Endothelial cell (in vitro differentiated cells): ENCODE measurements around the gene FAM9C. TPM values are rescaled to one million over a fixed set of nuclear protein-coding genes. Genes with fewer than 3 reads are reported as not detected.
"Not testable (repeated sequence)": the region's sequence is repeated elsewhere in the genome, so short reads cannot be mapped to it uniquely, and the experiment has no call there.

ENCODE experiments used
- DNase-seq: peaks from one replicate; pipeline ENCODE4 v3.0.0; 2021; ENCODE audit warnings: low spot score
- H3K27ac Mint-ChIP-seq: one replicate; pipeline ENCODE4 v1.8.0; 2021; ENCODE audit warnings: mixed read lengths, inconsistent platforms; ENCODE audit not compliant: unreplicated experiment
- H3K27me3 Mint-ChIP-seq: one replicate; pipeline ENCODE4 v1.8.0; 2021; ENCODE audit warnings: mild to moderate bottlenecking, moderate library complexity, mixed read lengths, inconsistent platforms; ENCODE audit not compliant: unreplicated experiment
- H3K36me3 Mint-ChIP-seq: one replicate; pipeline ENCODE4 v1.8.0; 2021; ENCODE audit warnings: mild to moderate bottlenecking, low read depth, mixed read lengths, inconsistent platforms; ENCODE audit not compliant: unreplicated experiment
- H3K4me1 Mint-ChIP-seq: one replicate; pipeline ENCODE4 v1.8.0; 2021; ENCODE audit warnings: mild to moderate bottlenecking, mixed read lengths, inconsistent platforms; ENCODE audit not compliant: unreplicated experiment
- H3K4me3 Mint-ChIP-seq: one replicate; pipeline ENCODE4 v1.8.0; 2021; ENCODE audit warnings: mild to moderate bottlenecking, mixed read lengths, inconsistent platforms; ENCODE audit not compliant: unreplicated experiment
- H3K9me3 Mint-ChIP-seq: one replicate; pipeline ENCODE4 v1.8.0; 2021; ENCODE audit warnings: mixed read lengths, inconsistent platforms; ENCODE audit not compliant: unreplicated experiment
- total RNA-seq: library from RNA; stranded (reverse); fragmentation: NEBNext Ultra II Directional; extraction: Animal tissue kit (Norgen Biotek cat#: 25700); gene quantifications from one replicate; pipeline ENCODE4 v1.2.1, GENCODE V29; 2021; ENCODE audit not compliant: unreplicated experiment
- TF ChIP-seq, protein P1 (sequence below): fragments of 200-600 bp; sonication (generic); IDR thresholded peaks from one replicate; pipeline ENCODE4 v1.5.0; 2021; ENCODE audit warnings: antibody characterized with exemption; ENCODE audit not compliant: unreplicated experiment

FAM9C gene
- total RNA-seq, 1 donor from 2014 or later, result not detected

DNA sequence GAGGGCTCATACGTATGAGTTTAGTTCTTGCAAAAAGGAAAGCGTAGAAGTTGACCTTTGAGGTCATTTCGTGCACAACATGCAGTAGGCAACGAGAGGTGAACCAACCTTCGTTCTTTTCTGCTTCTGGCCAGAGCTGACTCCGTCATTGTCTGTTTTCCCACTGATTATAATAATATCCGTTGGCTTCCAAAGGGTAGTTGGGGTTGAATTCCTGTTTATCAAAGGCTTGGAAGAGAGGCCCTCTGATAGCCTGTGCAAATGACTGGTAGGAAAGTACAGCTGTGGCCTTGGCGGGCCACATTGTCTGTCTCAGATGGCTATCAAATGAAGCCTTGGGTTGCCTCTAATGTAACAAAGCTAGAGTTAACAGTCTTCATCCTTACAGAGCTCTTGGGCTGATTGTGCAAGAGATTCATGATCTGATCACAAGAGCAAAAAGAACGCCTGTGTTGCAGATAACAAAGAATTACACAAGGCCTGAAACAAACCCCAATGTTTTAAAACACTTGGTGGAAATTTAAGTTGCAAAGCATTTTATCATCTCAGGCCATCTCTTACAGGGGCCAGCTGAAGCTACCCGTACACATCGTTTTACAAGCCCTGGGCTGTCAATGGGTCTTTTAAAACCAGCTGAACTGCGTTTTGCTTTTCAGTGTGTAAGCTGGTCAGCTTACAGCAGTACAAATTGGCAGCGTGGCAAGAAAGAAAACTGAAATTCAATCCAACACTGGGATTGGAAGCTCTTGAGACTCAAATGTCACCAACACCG lies 46.1 kb upstream of the FAM9C start:
- H3K27me3 Mint-ChIP-seq, result no peaks in the 10 kb centered on the region
- H3K9me3 Mint-ChIP-seq, result no peaks in the 10 kb centered on the region
- TF ChIP-seq, protein P1, sequence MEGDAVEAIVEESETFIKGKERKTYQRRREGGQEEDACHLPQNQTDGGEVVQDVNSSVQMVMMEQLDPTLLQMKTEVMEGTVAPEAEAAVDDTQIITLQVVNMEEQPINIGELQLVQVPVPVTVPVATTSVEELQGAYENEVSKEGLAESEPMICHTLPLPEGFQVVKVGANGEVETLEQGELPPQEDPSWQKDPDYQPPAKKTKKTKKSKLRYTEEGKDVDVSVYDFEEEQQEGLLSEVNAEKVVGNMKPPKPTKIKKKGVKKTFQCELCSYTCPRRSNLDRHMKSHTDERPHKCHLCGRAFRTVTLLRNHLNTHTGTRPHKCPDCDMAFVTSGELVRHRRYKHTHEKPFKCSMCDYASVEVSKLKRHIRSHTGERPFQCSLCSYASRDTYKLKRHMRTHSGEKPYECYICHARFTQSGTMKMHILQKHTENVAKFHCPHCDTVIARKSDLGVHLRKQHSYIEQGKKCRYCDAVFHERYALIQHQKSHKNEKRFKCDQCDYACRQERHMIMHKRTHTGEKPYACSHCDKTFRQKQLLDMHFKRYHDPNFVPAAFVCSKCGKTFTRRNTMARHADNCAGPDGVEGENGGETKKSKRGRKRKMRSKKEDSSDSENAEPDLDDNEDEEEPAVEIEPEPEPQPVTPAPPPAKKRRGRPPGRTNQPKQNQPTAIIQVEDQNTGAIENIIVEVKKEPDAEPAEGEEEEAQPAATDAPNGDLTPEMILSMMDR, result no peak
- H3K36me3 Mint-ChIP-seq, result no peaks in the 10 kb centered on the region
- no peak for DNase-seq
- no peaks in the 10 kb centered on the region for H3K4me1 Mint-ChIP-seq
- no peak overlapping the region for H3K4me3 Mint-ChIP-seq
- H3K27ac Mint-ChIP-seq, result no peak overlapping the region

DNA sequence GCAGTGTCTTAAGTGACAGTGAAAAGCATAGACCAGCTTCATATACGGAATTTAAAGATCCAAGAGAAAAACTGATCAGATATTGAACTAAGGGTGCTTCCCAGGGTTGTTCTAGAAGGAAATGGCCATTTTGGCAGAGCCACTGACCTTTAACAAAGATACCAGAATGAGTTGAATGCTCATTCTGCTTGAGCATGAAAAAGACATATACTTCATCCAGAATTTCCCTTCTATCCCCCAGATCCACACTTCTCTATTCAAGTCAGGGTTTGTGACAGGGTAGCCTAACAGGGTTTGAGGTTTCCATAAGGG lies 45.6 kb upstream of the FAM9C start:
- DNase-seq, result no peak
- no peaks in the 10 kb centered on the region for H3K4me1 Mint-ChIP-seq
- H3K27ac Mint-ChIP-seq, result no peak overlapping the region
- TF ChIP-seq, protein P1, result no peak
- H3K4me3 Mint-ChIP-seq, result no peak overlapping the region
- no peaks in the 10 kb centered on the region for H3K36me3 Mint-ChIP-seq
- no peaks in the 10 kb centered on the region for H3K27me3 Mint-ChIP-seq
- H3K9me3 Mint-ChIP-seq, result no peaks in the 10 kb centered on the region

DNA sequence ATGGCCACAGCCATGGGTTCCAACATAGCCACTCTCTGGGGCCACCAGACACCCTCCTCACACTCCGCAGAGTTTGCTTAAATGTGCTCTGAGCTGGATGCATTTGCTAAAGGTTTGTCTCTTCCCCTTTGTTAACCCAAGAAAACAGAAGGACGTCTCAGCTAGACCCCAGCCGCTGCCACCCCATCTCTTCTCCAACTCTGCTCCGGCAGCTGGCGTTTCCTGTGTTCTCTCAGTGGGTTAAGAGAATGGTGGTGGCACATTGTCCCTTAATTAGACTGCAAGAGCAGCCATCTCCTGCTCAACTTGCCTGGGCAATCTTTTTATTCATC lies 43.7 kb upstream of the FAM9C start:
- no peak overlapping the region for H3K27ac Mint-ChIP-seq
- TF ChIP-seq, protein P1, result no peak

DNA sequence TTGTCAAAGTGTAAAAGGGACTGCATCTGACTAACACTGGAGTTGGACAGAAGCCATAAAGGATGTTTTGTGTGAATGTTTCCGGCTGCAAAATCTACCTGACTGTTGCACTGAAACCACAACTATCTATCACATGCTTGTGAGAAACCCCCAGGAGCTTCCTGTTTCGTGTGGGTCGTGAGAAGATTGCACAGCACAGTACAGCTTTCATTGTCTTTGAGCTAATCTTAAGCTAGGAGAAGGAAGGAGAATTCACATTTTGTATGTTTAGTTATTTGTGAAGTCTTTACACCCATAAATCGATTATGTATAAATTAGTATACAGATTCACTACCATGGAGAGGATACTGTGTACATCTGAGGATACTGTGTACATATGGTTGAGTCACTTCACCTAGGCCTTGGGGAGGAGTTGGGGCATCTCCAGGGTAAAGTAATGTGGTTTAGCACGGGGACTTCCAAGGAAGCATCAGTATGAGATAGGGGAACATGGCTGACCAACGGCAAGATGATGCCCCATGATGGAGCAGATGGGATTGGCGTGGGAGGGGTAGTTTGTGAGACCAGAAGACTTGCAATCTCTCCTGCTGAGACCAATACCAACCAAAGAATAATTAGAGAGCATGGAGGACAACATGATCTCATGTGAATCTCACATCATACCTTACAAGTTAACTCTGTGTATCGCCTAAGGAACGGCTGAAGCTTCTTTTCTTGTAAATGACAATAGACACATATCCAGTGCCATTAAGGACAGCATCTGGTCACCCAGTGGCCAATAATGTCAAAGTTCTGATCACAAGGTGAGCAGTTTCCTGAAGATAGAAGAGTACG lies 43.1 kb upstream of the FAM9C start:
- H3K4me3 Mint-ChIP-seq, result no peak overlapping the region
- no peak for DNase-seq

More for the DNA sequence above, 43.7 kb upstream of the FAM9C start:
- H3K4me3 Mint-ChIP-seq, result no peak overlapping the region
- no peaks in the 10 kb centered on the region for H3K36me3 Mint-ChIP-seq
- DNase-seq, result no peak
- H3K4me1 Mint-ChIP-seq, result no peaks in the 10 kb centered on the region
- H3K9me3 Mint-ChIP-seq, result no peaks in the 10 kb centered on the region
- H3K27me3 Mint-ChIP-seq, result no peaks in the 10 kb centered on the region

DNA sequence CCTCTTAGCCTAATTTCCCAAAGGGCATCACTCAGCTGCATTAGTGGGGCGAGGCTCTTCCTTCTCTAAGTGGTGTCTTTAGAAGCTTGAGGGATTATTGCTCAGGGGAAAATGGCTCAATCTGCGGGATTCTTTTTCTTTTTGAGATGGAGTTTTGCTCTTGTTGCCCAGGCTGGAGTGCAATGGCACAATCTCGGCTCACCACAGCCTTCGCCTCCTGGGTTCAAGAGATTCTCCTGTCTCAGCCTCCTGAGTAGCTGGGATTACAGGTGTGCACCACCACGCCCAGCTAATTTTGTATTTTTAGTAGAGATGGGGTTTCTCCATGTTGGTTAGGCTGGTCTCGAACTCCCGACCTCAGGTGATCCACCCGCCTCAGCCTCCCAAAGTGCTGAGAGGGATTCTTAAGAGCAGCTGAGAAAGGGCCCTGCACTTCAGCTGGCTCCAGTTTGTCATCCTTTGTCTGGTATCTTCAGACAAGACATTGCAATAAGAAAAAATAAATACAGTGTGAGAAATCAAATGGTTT lies 42.4 kb upstream of the FAM9C start:
- H3K4me1 Mint-ChIP-seq, H3K27me3 Mint-ChIP-seq, H3K9me3 Mint-ChIP-seq, DNase-seq, H3K27ac Mint-ChIP-seq, H3K4me3 Mint-ChIP-seq, H3K36me3 Mint-ChIP-seq: not testable (repeated sequence)

More for the DNA sequence above, 43.1 kb upstream of the FAM9C start:
- Mint-ChIP-seq H3K27me3 (no peaks in the 10 kb centered on the region), H3K27ac (no peak overlapping the region), H3K36me3 (no peaks in the 10 kb centered on the region), H3K4me1 (no peaks in the 10 kb centered on the region), H3K9me3 (no peaks in the 10 kb centered on the region)
- TF ChIP-seq, protein P1, result no peak
